ENCODE measurements around the gene SLC16A12. TPM values are rescaled to one million over a fixed set of nuclear protein-coding genes. Genes with fewer than 3 reads are reported as not detected.
A peak's percentile ranks its signal among the peaks of the same experiment; 100 is the strongest.

Gene SLC16A12
- total RNA-seq, 3 donors from 2014 or later (not counting 1 experiment from before 2014, with no cell fraction given): not detected

- ATAC-seq (no peak), DNase-seq (peak in 1 of 2 donors; percentile 70)
- H3K9me3 Mint-ChIP-seq: no peaks in the 10 kb centered on the region
- H3K27me3 ChIP-seq (ENCODE audit: control insufficient read depth, insufficient read depth, low read length): no peaks in the 10 kb centered on the region
- H3K27me3 Mint-ChIP-seq (ENCODE audit: low read depth in 2 of 2): no peaks in the 10 kb centered on the region
- peaks cover 12% of the 10 kb centered on the region for H3K4me1 ChIP-seq (ENCODE audit: control insufficient read depth, insufficient read depth, low read length)
- TF ChIP-seq CTCF (IDR thresholded peaks at IDR 0.05): peak; percentile 26
- H3K4me1 Mint-ChIP-seq: peaks cover 36 to 43% of the 10 kb centered on the region in 2 donors
- H3K36me3 ChIP-seq (ENCODE audit: control insufficient read depth, insufficient read depth, low read length): peaks cover 14% of the 10 kb centered on the region
- H3K27ac Mint-ChIP-seq: peak overlapping the region; percentile 24 to 32
- H3K36me3 Mint-ChIP-seq: no peaks in the 10 kb centered on the region
- H3K4me3 Mint-ChIP-seq: no peak overlapping the region
- no peak overlapping the region for H3K27ac ChIP-seq (ENCODE audit: low read length)
- intact Hi-C loops (cut with micrococcal nuclease): loop anchor here (10.0 kb wide), 1 partner anchor 285 kb away; the partner anchor contains the start of gene KIF20B
- no peak overlapping the region for H3K4me3 ChIP-seq (ENCODE audit: low read length)
- WGBS (ENCODE audit: insufficient coverage): no CpG with 5 or more reads among the region's 3 CpGs
- H3K9me3 ChIP-seq (ENCODE audit: control insufficient read depth, insufficient read depth, low read length): no peaks in the 10 kb centered on the region
Observed at GRCh38 chr10:89419548-89419947, 115.8 kb downstream of the SLC16A12 start.

DNA sequence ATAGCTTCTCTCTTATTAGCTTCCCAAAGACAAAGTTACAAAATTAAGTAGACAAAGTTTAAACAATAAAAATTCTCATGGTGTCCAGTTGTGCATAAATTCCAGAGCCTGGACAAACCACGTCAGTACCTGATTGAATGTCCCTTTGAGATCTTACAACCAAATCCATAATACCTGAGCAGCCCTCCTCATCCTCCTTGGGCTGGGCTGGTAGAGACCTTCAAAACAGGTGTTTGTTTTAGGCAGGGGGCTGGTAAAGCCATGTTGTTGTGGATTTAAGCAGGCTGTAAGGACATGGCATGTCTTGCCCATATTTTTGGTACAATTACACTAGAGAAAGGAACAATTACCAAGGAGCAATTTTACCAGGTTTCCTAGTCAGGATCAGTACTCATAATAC, 118.9 kb downstream of the SLC16A12 start:
- DNase-seq (peak in 1 of 2 donors; percentile 10), ATAC-seq (no peak)
- Mint-ChIP-seq H3K36me3 (no peaks in the 10 kb centered on the region), H3K27me3 (ENCODE audit: low read depth in 2 of 2) (no peaks in the 10 kb centered on the region), H3K27ac (peak overlapping the region; percentile 90 to 95), H3K4me3 (peak overlapping the region; percentile 92), H3K9me3 (no peaks in the 10 kb centered on the region), H3K4me1 (peaks cover 44 to 48% of the 10 kb centered on the region in 2 donors)
- no peak for TF ChIP-seq CTCF (IDR thresholded peaks at IDR 0.05)
- Histone ChIP-seq H3K4me1 (ENCODE audit: control insufficient read depth, insufficient read depth, low read length) (peaks cover 22% of the 10 kb centered on the region), H3K36me3 (ENCODE audit: control insufficient read depth, insufficient read depth, low read length) (peaks cover 11% of the 10 kb centered on the region), H3K4me3 (ENCODE audit: low read length) (no peak overlapping the region), H3K27ac (ENCODE audit: low read length) (no peak overlapping the region), H3K9me3 (ENCODE audit: control insufficient read depth, insufficient read depth, low read length) (no peaks in the 10 kb centered on the region), H3K27me3 (ENCODE audit: control insufficient read depth, insufficient read depth, low read length) (no peaks in the 10 kb centered on the region)
- intact Hi-C loops (cut with micrococcal nuclease): loop anchor here (10.0 kb wide), 1 partner anchor 288 kb away; the partner anchor contains the start of gene KIF20B
- 100% methylated on average over 1 of the region's 1 CpG for WGBS (ENCODE audit: insufficient coverage)

DNA sequence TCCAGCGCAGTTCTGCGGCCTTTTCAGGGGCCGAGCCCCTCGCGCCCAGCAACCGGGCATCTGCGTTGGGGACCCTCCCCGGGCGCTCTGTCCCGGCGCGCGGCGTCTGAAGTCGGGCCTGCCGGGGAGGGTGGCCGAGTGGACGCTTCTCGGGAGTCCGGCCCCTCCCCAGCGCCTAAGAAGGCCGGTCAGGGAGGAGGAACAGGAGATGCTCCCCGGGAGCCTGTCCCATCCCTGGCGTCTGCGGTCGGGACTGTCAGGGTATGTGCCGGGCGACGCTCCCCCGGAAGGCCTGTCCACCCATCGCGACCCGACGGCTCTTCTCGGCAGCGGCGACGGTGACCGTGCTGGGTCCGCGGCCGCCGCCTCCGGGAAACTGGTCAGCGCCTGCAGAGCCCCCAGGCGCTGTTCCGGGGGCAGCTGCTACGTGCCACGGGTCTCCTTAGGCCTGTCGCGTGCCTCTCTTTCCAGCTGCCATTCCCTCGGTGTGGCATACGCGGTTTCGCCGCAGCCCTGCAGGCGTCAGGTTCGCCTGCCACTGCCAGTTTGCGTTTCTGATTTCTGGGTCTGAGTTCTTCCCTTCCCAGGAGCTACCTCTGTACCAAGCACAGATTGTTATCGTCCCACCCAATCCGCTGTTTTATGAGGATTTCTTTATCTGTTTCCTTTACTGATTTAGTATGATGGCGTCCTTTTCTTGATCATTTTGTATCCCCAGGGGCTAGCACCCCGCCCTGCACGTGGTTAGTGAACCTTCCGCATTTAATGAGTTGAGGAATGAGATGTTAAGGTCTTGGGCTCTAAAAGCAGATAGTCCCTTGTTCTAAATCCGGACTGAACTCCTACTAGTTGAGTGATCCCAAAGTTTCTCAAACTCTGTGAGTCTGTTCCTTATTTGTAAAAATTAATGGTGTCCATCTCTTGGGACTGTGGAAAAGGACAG, 120.2 kb downstream of the SLC16A12 start:
- peak; percentile 44 to 75 for DNase-seq
- peaks cover 38 to 47% of the 10 kb centered on the region in 2 donors for H3K4me1 Mint-ChIP-seq
- no peaks in the 10 kb centered on the region for H3K27me3 Mint-ChIP-seq (ENCODE audit: low read depth in 2 of 2)
- peaks cover 8% of the 10 kb centered on the region for H3K36me3 ChIP-seq (ENCODE audit: control insufficient read depth, insufficient read depth, low read length)
- H3K36me3 Mint-ChIP-seq: no peaks in the 10 kb centered on the region
- TF ChIP-seq CTCF (IDR thresholded peaks at IDR 0.05): no peak
- peaks cover 22% of the 10 kb centered on the region for H3K4me1 ChIP-seq (ENCODE audit: control insufficient read depth, insufficient read depth, low read length)
- intact Hi-C loops (cut with micrococcal nuclease): loop anchor here (1.0 to 10.0 kb wide), 4 partner anchors 23 to 290 kb away; partner anchors contain the start of genes IFIT1 and KIF20B
- H3K4me3 Mint-ChIP-seq: peak overlapping the region; percentile 92
- H3K27ac ChIP-seq (ENCODE audit: low read length): peak overlapping the region; percentile 79
- peak overlapping the region; percentile 51 for H3K4me3 ChIP-seq (ENCODE audit: low read length)
- H3K9me3 Mint-ChIP-seq: no peaks in the 10 kb centered on the region
- H3K27ac Mint-ChIP-seq: peak overlapping the region; percentile 90 to 95
- 2% methylated on average over 66 of the region's 66 CpGs for WGBS (ENCODE audit: insufficient coverage)
- ATAC-seq: peak; percentile 45 to 54 (median 46)
- H3K9me3 ChIP-seq (ENCODE audit: control insufficient read depth, insufficient read depth, low read length): no peaks in the 10 kb centered on the region
- no peaks in the 10 kb centered on the region for H3K27me3 ChIP-seq (ENCODE audit: control insufficient read depth, insufficient read depth, low read length)
